ENCODE data around the gene PKD2L1.
"Not testable (repeated sequence)": the region's sequence is repeated elsewhere in the genome, so short reads cannot be mapped to it uniquely, and the experiment has no call there.

Gene PKD2L1

DNA sequence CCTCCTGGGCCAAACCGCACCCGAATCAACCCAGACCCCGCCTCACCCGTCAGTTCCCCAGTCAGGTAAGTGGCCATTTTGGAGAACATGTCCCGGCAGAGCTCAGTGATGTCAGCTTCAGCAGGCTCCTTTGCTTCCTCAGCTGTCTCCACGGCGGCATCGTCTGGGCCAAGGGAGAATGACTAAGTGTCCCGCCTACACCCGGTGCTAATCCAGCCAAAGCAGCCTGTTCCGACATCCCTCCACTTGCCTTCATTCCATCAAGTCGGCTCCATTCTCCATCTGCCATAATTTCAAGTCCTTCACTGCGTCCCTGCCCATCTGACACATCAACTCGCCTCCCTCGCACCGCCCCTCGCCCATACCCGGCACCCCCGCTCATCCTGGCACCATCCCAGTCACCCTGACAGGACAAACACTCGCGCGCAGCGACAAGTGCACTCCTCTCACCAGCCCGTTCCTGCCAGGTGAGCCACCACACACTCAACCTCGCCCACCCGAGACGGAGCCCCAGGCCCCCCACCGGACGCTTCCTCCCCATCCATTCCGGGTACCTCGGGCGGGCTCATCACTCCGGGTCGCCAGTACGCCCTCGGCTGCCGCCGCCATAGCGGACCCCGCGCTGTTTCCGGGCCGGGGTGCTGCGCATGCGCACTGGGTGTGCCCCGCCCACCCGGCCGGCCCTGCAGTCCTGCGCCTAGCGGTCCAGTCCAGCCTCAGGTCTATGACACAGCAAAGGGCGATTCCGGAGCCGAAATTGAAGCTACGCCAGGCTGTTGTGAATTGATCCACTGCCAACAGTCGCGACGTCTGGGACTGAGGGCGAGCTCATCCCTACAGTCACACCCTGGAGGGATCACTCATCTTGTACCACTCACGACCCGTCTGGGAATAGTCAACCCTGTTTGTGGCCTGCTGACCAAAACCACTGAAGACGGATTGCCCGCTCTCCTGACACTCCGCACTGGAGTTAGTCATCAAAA is 43.7 kb downstream of the PKD2L1 start, which contains the start of gene BLOC1S2:
BLOC1S2 (minus strand) TSS at position 630 of the 983 bp plus-strand sequence; CDS start at position 609, 21 bp downstream.
- peak; percentile 57 to 59 for DNase-seq (ENCODE audit: low read depth in 2 of 2)

DNA sequence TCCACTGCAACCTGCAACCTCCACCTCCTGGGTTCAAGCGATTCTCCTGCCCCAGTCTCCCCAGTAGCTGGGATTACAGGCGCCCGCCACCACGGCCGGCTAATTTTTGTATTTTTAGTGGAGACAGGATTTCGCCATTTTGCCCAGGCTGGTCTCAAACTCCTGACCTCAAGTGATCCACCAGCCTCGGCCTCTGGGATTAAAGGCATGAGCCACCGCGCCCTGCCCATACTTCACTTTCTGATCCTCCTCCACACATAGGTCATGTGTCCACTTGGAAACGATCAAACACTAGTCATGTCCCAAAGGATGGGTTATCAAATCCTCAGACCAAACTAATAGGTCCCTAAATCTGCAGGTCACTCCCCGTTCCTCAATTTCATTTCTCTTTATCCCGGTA is 44.7 kb downstream of the PKD2L1 start:
- not testable (repeated sequence) for DNase-seq (ENCODE audit: low read depth in 2 of 2)

DNA sequence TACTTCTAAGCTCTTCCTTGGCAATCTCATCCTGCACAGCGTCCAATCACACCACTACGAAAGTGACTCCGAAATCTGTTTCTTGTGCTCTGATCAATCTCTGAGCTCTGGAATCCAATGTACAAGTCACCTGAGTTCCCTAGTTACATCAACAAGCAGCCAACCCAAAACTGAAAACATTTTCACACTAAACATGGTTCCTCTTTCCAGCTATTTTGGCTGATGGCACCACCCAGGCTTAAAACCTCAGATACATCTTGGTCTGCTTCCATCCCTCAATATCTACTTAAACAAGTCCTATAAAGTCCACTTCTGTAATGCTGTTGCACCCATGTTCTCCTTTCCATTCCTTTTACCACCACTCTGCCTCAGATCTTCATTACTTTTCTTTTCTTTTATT is 47.1 kb downstream of the PKD2L1 start:
- DNase-seq (ENCODE audit: low read depth in 2 of 2): no peak

DNA sequence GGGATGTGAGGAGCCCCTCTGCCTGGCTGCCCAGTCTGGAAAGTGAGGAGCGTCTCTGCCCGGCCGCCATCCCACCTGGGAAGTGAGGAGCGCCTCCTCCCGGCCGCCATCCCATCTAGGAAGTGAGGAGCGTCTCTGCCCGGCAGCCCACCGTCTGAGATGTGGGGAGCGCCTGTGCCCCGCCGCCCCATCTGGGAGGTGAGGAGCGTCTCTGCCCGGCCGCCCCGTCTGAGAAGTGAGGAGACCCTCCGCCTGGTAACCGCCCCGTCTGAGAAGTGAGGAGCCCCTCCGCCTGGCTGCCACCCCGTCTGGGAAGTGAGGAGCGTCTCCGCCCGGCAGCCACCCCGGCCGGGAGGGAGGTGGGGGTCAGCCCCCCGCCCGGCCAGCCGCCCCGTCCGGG is 53.1 kb downstream of the PKD2L1 start:
- DNase-seq (ENCODE audit: low read depth in 2 of 2): not testable (repeated sequence)

DNA sequence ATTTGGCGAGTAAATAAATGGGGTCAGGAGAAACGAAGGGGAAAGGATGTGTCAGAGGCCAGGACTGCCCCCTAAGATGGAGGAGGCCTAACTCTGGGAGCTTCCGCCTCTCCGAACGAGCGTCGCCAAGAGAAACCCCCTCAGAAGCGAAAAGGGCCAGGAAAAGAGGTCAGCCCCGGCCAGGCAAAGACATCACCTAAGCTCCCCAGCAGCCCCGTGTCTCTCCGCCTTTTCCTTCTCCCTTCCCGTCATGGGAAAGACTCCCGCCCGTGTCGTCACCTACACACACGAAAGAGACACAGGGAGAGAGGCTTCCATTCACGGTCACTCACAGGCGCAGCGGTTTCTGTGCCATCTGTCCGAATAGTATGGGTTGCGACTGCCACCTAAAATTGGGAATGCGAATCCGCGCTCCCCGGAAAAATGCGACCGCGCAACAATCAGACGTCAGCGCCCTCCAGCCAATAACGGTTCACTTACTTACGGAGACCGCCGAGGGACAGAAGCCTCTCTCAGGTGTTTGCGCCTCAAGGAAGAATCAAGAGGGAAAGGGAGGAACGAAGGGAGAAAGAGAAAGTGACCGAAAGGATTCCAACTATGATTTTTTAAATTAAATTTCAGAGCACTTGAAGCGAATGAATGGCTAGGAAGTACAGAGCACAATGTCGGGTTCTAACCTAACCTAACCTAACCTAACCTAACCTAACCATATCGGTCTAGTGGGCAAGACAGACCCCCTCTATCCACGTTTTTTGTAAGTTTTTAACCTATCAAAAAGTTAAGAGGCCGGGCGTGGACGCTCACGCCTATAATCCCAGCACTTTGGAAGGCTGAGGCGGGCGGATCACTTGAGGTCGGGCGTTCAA is 62.6 kb downstream of the PKD2L1 start, which contains the start of gene CWF19L1:
CWF19L1 (minus strand) TSS at position 400 of the 866 bp plus-strand sequence; CDS start at position 355, 45 bp downstream.
- DNase-seq (ENCODE audit: low read depth in 2 of 2): peak; percentile 53 to 58

DNA sequence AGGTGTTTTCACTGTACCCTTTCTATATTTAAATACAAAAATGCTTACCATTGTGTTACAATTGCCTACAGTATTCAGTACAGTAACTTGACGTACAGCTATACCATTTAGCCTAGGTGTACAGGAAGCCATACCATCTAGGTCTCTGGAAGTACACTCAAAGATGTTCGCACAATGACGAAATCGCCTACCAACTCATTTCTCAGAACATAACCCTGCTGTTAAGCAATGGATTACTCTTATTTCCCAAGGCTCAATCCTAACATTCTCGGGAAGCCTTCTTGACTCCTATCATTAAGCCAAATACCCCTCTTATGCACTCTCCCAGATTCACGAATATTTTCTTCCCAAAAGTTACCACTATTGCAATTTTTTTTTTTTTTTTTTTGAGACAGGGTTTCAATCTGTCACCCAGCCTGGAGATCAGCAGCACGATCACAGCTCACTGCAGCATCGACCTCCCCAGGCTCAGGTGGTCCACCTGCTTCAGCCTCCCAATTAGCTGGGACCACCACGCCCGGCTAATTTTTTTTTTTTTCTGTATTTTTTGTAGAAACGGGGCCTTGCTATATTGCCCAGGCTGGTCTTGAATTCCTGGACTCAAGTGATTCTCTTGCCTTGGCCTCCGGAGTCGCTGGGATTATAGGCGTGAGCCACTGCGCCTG is 64.1 kb downstream of the PKD2L1 start:
- no peak for DNase-seq (ENCODE audit: low read depth in 2 of 2)

DNA sequence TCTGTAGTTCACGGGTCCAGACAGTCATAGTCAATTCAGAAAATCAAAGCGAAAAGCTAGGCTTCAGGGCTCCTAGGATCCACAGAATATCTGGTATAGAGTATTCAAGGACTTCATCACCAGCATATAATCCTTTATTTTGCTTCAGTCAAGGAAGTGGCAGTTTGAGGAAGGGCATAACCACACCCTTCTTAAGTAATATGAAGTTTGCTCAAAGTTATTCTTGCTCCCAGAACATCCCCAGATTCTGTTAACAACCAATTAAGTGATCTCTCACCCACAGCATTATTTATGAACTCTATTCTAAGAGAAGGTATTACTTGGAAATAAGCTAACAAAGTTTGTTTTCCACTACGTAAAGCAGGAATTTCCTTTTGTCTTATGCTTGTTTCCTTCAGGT is 75.8 kb downstream of the PKD2L1 start:
- DNase-seq (ENCODE audit: low read depth in 2 of 2): no peak

DNA sequence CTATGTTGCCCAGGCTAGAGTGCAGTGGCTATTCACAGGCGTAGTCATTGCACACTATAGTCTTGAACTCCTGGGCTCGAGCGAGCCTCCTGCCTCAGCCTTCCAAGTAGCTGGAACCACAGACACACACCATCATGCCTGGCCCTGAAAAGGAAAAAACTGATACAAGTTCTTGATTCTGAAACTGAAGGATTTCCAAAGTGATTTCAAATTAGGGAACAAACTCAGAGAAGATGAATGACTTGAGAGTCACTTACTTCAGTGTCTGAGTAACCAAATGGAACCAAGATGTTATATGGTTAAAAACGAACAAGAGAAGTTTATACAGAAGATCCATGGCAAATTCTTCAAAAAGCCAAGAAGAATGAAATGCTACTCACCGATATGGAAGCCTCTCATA is 77.0 kb downstream of the PKD2L1 start:
- no peak for DNase-seq (ENCODE audit: low read depth in 2 of 2)

DNA sequence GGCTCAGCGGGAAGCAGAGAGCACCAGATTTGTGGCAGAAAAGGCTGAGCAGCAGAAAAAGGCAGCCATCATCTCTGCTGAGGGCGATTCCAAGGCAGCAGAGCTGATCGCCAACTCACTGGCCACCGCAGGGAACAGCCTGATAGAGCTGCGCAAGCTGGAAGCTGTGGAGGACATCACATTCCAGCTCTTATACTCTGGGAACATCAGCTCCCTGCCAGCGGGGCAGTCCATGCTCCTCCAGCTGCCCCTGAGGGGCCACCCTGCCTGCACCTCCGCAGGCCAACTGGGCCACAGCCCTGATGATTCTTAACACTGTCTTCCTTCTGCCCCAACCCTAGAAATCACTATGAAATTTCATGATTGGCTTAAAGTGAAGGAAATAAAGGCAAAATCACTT is 81.2 kb downstream of the PKD2L1 start:
- DNase-seq (ENCODE audit: low read depth in 2 of 2): no peak

DNA sequence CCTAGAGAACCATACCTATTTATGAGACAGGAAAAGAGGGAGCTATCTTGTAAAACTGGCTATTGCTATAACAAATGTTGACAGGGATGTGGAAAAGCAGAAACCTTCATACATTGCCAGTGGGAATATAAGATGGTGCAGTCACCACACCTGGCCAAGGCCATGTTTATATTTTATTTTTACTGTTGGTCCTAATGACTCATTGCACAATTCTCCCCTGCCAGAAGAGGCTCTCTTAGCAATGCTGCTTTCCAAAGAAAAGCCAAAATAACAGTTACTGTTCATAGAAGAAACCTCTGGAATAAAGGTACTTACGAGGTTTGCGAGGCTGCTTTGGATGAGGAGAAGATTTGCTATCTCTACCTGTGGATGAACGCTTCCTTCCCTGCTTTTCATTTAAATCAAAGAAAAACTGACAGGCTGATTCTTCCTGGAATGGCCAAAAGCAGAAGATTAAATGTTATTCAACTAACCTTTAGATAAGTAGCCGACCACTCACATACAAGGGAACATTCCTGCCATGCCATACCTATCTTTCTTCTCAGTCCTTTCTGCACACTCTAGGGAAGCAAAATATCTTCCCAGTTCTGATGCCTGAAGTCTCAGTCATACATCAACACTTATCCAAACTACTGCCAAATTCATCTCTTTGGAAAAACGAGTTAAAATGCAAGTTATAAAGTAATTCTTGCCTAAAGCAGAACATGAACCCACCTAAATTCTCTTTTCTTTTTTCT is 84.4 kb downstream of the PKD2L1 start:
- DNase-seq (ENCODE audit: low read depth in 2 of 2): no peak

DNA sequence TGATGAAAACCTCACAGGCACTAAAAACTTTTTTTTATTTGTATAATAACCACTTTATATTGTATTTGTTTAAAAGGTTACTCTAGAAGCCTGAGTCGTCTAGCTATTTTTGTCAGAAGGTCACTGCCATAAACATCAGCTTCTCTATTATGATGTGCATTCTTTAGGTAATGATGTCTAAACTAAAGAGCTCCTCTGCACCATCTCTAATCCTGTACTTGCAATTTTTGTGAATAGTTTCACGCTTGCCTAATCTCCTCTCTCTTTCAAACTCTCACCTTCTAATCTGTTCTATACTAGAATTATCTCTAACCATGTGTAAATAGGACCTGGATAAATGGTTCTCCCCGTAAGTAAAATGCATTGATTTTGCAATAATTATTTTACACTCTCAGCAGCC is 90.2 kb downstream of the PKD2L1 start:
- no peak for DNase-seq (ENCODE audit: low read depth in 2 of 2)

DNA sequence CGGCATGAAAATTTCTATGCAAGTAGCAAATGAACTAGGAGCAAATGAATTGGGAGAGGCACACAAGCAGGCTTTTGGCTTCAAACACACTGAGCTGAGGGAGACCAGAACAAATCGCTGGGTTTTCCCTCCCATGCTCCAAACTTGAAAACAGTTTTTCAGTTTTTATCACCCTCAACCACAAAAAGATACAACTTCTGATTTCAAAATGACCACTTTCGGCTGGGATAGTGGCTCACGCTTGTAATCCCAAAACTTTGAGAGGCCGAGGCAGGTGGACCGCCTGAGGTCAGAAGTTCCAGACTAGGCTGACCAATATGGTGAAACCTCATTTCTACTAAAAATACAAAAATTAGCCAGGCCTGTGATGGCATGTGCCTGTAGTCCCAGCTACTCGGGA is 91.6 kb downstream of the PKD2L1 start:
- DNase-seq (ENCODE audit: low read depth in 2 of 2): no peak
